ENCODE measurements around the gene SRI. TPM values are rescaled to one million over a fixed set of nuclear protein-coding genes. Genes with fewer than 3 reads are reported as not detected.

SRI gene
- total RNA-seq, 1 experiment from 2014 or later: 155 TPM

DNA sequence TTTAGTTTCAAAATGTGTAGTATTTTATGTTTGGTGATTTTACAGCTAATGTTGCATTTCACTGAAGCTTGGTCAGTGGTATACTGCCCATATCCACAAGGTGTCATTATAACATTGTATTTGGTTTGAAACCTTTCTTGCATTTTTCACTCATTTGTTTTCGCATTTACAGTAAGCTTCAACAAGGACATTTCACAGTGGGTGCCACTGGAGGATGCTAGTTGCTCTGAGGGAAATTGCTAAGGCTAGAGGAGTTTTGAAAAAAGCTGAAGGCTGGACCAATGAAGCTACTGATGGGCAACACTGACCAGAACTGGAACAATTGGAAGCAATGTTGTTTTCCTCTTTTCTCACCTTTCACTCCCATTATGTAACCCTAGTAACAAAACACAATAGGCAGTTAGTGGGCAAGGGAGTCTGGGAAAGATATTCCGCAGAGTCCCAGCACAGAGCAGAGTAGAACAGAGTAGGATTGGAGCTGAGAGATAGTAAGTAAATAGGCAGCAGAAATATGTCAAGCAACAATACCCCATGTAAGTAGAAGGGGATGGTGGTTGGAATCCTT lies 23.6 kb upstream of the SRI start:
- no peaks in the 10 kb centered on the region for H3K9me3 ChIP-seq (replicated peaks)
- no peaks in the 10 kb centered on the region for H3K27me3 ChIP-seq
- no peaks in the 10 kb centered on the region for H3K4me1 ChIP-seq
- no peak overlapping the region for H3K4me3 ChIP-seq
- DNase-seq: peak; percentile 18 to 73
- H3K36me3 ChIP-seq: no peaks in the 10 kb centered on the region; the same call in 1 of the 2 replicates
- H3K27ac ChIP-seq: no peak overlapping the region

DNA sequence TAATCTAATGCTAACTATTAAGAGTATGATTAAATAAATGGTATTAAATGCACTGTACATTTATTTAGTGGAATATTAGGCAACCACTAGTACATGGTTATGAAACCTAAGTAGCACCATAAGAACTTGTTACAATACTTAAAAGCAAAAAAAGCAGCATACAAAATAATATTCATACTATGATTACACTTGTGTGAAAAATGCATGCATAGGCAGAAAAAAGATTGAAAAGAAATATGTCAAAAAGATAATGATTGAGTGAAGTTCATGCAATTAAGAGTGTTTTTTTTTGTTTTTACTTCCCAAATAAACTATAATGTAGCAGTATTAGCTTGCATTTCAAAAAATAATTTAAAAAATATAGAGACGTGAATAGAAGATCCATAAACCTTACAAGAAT lies 20.0 kb upstream of the SRI start:
- Histone ChIP-seq H3K27ac (no peak overlapping the region), H3K27me3 (no peaks in the 10 kb centered on the region), H3K4me1 (no peaks in the 10 kb centered on the region), H3K4me3 (no peak overlapping the region), H3K9me3 (replicated peaks) (no peaks in the 10 kb centered on the region), H3K36me3 (no peaks in the 10 kb centered on the region; the same call in 1 of the 2 replicates)
- DNase-seq: no peak

DNA sequence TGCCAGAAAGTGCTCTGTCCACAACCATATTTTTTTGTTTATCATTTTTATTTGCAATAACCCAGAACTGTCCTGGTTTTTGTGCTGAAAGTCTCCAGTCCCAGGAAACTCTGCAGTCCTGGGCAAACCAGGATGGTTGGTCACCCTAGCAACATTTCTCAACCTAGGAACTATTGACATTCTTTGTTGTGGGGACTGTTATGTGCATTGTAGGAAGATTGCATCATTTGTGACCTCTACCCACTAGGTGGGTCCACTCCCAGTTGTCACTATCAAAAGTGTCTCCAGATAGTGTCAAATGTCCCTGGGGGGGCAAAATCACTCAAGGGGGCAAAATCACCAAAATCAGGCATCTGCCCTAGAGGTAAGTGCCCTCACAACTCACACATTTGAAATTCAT lies 14.0 kb upstream of the SRI start:
- Histone ChIP-seq H3K4me1 (no peaks in the 10 kb centered on the region), H3K36me3 (no peaks in the 10 kb centered on the region), H3K27me3 (no peaks in the 10 kb centered on the region), H3K4me3 (no peak overlapping the region), H3K9me3 (replicated peaks) (no peaks in the 10 kb centered on the region), H3K27ac (no peak overlapping the region)
- no peak for DNase-seq

GRCh38 chr7:88230646-88231045 lies 10.8 kb upstream of the SRI start:
- Histone ChIP-seq H3K4me1 (no peaks in the 10 kb centered on the region), H3K4me3 (no peak overlapping the region), H3K36me3 (no peaks in the 10 kb centered on the region), H3K27ac (no peak overlapping the region), H3K9me3 (replicated peaks) (no peaks in the 10 kb centered on the region), H3K27me3 (no peaks in the 10 kb centered on the region)
- DNase-seq: no peak

DNA sequence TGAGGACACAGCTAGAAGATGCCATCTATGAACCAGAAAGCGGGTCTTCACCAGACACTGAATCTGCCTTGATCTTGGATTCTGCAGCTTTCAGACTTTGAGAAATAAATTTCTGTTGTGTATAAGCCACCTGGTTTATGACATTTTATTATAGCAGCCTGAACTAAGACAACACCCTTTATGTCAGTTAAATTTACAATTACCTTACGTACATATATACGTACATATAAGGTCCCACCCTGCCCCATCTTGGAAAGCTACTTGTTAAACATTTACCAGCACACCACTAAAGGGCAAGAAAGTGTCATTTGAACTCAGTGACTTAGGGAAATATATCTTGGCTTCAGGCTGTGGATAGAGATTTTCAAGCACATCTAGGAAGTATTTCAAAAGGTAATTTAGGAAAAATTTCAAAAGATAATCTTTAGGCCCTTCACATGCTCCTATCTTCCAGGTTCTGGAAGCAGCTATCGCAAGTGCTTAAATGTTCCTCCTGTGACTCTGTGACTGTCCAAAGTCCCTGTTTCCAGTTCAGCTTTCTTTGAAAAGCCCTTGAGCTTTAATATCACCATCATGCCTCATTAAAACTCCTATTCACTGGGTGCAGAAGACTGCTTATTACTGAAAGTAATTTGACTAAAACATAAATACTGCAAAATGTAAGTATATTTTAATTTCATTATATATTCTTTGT lies 9.6 kb upstream of the SRI start:
- Histone ChIP-seq H3K4me3 (no peak overlapping the region), H3K27ac (no peak overlapping the region), H3K4me1 (no peaks in the 10 kb centered on the region), H3K9me3 (replicated peaks) (no peaks in the 10 kb centered on the region), H3K27me3 (no peaks in the 10 kb centered on the region), H3K36me3 (no peaks in the 10 kb centered on the region)
- no peak for DNase-seq

DNA sequence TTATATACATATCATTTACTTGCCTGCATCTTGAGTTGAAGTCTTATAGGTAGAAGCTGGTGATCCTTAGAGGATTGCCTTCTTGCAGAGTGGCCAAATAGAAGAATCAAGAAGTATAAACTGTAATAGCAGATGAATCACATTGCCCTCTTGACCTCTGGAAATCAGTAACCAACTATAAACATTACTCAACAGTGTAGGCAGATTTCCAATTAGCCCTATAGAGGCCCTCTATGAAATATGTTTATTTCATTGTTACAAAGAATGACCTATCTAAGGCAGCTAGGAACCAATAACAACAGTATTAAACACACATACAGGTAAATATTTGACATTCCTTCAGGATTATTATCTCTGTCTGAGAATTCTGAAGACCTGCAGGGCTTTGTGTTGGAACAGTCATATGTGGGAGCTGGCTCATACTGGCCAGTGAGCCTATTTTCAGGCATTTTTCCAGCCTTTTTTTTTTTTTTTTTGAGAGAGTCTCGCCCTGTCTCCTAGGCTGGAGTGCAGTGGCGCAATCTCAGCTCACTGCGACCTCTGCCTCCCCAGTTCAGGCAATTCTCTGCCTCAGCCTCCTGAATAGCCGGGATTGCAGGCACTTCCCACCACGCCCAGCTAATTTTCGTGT lies 7.2 kb upstream of the SRI start:
- Histone ChIP-seq H3K27ac (no peak overlapping the region), H3K27me3 (no peaks in the 10 kb centered on the region), H3K9me3 (replicated peaks) (no peaks in the 10 kb centered on the region), H3K4me1 (no peaks in the 10 kb centered on the region), H3K36me3 (no peaks in the 10 kb centered on the region), H3K4me3 (no peak overlapping the region)
- DNase-seq: no peak

DNA sequence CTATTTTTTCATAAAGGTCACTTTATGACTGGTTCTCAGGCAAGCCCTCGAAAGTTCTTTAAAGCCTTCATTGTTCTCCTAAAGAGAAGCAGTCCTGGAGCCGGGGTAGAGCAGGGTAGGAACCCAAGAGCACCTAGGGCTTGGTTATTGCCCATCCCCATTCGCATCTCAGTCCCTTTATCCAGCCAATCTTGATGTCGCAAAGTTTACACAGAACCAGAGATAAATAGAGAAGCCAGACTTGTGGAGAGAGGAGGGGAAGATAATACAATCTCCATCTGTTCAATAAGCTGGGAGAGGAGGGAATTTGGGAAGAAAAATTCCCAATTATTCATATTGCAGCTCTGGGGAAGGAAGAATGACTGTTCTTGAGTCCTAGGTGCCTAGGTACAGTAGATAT lies 6.4 kb upstream of the SRI start:
- H3K27me3 ChIP-seq: no peaks in the 10 kb centered on the region
- no peaks in the 10 kb centered on the region for H3K36me3 ChIP-seq
- no peak overlapping the region for H3K27ac ChIP-seq
- no peak overlapping the region for H3K4me3 ChIP-seq
- no peaks in the 10 kb centered on the region for H3K4me1 ChIP-seq
- DNase-seq: no peak
- no peaks in the 10 kb centered on the region for H3K9me3 ChIP-seq (replicated peaks)

DNA sequence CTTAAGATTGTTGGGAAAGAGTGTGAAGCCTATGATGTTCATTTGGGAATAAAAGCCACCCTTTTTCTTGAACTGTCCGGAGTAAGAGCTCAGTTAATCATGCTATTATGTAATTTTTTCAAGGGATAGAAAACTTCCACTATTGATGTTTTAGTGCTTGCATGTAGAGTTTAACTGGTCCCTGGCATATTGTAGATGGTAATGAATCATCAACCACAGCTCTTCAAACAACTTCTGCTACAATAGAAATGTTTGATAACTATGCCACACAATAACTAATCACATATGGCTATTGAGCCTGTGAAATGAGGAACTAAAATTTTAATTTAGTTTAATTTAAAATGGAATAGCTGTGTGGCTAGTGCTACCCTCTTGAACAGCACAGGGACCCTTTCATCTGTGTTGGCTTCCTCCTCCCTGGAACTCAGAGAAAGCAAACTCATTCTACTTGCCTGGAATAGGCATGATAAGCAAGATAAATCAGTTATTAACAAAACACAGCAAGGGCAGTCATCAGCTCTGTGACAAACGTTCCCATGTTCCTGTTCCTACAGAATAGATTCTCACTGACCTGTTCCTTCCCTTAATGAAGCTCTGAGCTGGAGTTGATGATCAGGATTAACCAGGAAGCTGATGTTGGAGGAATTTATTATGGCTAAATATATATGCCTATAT lies 4.9 kb upstream of the SRI start:
- Histone ChIP-seq H3K27me3 (no peaks in the 10 kb centered on the region), H3K27ac (no peak overlapping the region), H3K4me3 (no peak overlapping the region), H3K36me3 (no peaks in the 10 kb centered on the region), H3K4me1 (no peaks in the 10 kb centered on the region), H3K9me3 (replicated peaks) (no peaks in the 10 kb centered on the region)
- no peak for DNase-seq

DNA sequence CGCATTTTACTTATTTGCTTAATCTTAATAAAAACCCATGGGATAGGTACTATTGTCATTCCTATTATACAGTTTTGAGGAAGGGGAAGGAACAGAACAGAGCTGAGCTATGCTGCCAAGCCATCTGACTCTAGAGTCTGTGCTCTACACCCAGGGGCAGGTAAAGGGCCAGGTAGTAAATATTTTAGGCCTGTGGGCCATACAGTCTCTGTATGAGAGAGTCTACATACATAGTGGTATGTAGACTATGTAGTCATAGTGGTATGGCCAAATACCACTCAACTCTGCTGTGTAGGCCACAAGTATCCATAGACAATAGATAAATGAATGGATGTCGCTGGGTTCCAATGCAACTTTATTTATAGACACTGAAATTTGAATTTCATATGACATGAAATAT lies 3.4 kb upstream of the SRI start:
- Histone ChIP-seq H3K9me3 (replicated peaks) (no peaks in the 10 kb centered on the region), H3K27ac (no peak overlapping the region), H3K4me1 (no peaks in the 10 kb centered on the region), H3K4me3 (no peak overlapping the region), H3K36me3 (no peaks in the 10 kb centered on the region), H3K27me3 (no peaks in the 10 kb centered on the region)
- DNase-seq: no peak

DNA sequence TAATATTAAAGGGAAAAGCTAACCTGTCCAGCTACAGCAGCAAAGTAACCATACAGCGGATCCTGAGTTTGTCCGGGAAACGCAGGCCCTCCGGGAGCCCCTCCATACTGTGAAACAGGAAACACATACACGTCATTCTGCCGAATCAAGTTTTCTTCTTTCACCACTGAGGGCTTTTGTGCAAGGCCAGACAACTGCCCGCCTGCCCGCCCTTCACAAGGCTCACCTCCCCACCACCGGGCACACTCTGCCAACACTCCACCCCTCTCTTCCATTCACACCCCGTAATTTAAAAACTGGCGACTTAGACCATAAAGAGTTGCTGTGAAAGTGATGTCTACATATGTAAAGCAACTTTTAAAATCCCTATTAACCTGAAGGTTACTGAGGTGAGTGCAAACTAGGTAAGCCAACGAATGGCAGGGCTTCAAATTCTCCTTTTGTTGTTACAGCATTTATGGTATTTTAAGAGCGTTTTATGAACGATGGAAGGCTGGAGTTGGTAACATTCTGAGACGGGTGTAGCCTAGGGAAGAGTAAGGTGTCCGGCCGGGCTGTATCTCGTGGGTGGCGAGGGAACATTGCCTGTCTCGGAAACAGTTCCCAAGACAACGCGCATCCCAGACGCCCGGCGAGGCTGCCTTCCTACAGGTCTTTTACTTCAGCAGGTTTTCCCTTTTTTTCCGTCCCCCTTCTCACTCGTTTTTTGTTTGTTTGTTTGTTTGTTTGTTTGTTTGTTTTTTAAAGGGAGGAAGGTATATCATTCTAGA lies 817 bp downstream of the SRI start:
- no peaks in the 10 kb centered on the region for H3K4me1 ChIP-seq
- peak; percentile 68 to 79 for DNase-seq
- H3K4me3 ChIP-seq: peak overlapping the region; percentile 98
- peaks cover 26% of the 10 kb centered on the region for H3K36me3 ChIP-seq
- no peaks in the 10 kb centered on the region for H3K9me3 ChIP-seq (replicated peaks)
- no peaks in the 10 kb centered on the region for H3K27me3 ChIP-seq
- H3K27ac ChIP-seq: peak overlapping the region; percentile 72

- no peak for DNase-seq
- Histone ChIP-seq H3K4me3 (peak overlapping the region; percentile 98), H3K27me3 (no peaks in the 10 kb centered on the region), H3K27ac (peak overlapping the region; percentile 72), H3K4me1 (no peaks in the 10 kb centered on the region), H3K36me3 (peaks cover 30% of the 10 kb centered on the region), H3K9me3 (replicated peaks) (no peaks in the 10 kb centered on the region)
These were observed 1.5 kb downstream of the SRI start for GRCh38 chr7:88218429-88218745.

- Histone ChIP-seq H3K4me1 (no peaks in the 10 kb centered on the region), H3K27ac (no peak overlapping the region; the same call in 1 of the 2 replicates), H3K4me3 (peak overlapping the region; percentile 98), H3K9me3 (replicated peaks) (no peaks in the 10 kb centered on the region), H3K36me3 (peaks cover 35% of the 10 kb centered on the region), H3K27me3 (no peaks in the 10 kb centered on the region)
- peak in 1 of 2 experiments; percentile 19 for DNase-seq
These were observed 2.0 kb downstream of the SRI start for GRCh38 chr7:88217675-88218428.

DNA sequence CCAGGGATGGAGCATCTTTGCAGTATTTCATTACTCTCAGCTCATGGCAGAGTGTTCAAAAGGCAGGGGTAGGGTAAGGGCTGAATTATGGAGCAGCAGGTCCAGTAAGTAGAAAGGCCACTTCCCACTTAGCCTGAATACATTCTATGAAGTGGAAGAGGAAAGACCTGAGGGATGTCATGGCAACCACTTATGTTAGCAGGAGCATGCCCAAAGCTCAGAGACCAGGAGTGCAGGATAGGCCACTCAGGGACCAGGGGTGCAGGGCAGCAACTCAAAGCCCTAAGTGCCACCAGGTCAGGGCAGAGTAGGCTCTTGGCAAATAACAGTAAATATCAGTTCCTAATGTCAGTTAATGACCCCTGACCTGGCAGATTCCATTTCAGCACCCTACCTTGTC lies 3.6 kb downstream of the SRI start:
- Histone ChIP-seq H3K27me3 (no peaks in the 10 kb centered on the region), H3K9me3 (replicated peaks) (no peaks in the 10 kb centered on the region), H3K4me3 (no peak overlapping the region), H3K36me3 (peaks cover 40% of the 10 kb centered on the region), H3K4me1 (no peaks in the 10 kb centered on the region), H3K27ac (no peak overlapping the region)
- DNase-seq: no peak

- H3K27me3 ChIP-seq: no peaks in the 10 kb centered on the region
- H3K9me3 ChIP-seq (replicated peaks): no peaks in the 10 kb centered on the region
- H3K27ac ChIP-seq: no peak overlapping the region
- DNase-seq: no peak
- H3K4me3 ChIP-seq: no peak overlapping the region
- no peaks in the 10 kb centered on the region for H3K4me1 ChIP-seq
- H3K36me3 ChIP-seq: peaks cover 40% of the 10 kb centered on the region
These were observed 4.5 kb downstream of the SRI start for GRCh38 chr7:88215295-88215694.
